DND-41 (cell line): Measurements from ENCODE around the gene JOSD2.

Source experiments
- ATAC-seq: fragments of 200-7000 bp; cut with Tn5 transposase; 3 replicates; pipeline ENCODE4 v1.9.1; 2021; ENCODE audit warnings: low read depth; ENCODE audit not compliant: insufficient read depth
- DNase-seq: peaks from one replicate; pipeline ENCODE4 v3.0.0-alpha.2; 2020
- H2AFZ ChIP-seq: 2 replicates; pipeline ENCODE4 v1.6.0; 2012; ENCODE audit warnings: low read depth, low read length
- H3K27ac ChIP-seq: 2 replicates; pipeline ENCODE4 v1.5.1; 2012; ENCODE audit warnings: low read length, inconsistent platforms
- H3K27me3 ChIP-seq: fragments of 200-600 bp; sonication (generic); 2 replicates; pipeline ENCODE4 v1.6.0; 2012; ENCODE audit warnings: low read length, mild to moderate bottlenecking, inconsistent platforms; ENCODE audit not compliant: insufficient read depth, poor library complexity
- H3K36me3 ChIP-seq: 2 replicates; pipeline ENCODE4 v1.5.1; 2012; ENCODE audit warnings: low read length, inconsistent platforms; ENCODE audit not compliant: insufficient read depth
- H3K4me1 ChIP-seq: 2 replicates; pipeline ENCODE4 v1.5.1; 2012; ENCODE audit warnings: mild to moderate bottlenecking, low read length; ENCODE audit not compliant: insufficient read depth
- H3K4me2 ChIP-seq: 2 replicates; pipeline ENCODE4 v1.6.0; 2012; ENCODE audit warnings: mild to moderate bottlenecking, moderate library complexity, low read length, inconsistent platforms; ENCODE audit not compliant: insufficient read depth
- H3K4me3 ChIP-seq, 2 experiments: fragments of 200-600 bp in 1 of 2; shearing (Covaris generic) in 1 of 2; 2 replicates each; pipeline ENCODE4 v1.5.1; 2012 to 2016; ENCODE audit warnings: inconsistent platforms in 2 of 2, low read length in 2 of 2, mild to moderate bottlenecking in 2 of 2, low read depth in 1 of 2, moderate library complexity in 1 of 2
- H3K79me2 ChIP-seq: 2 replicates; pipeline ENCODE4 v1.6.0; 2012; ENCODE audit warnings: low read length, inconsistent platforms; ENCODE audit not compliant: insufficient read depth
- H3K9ac ChIP-seq: 2 replicates; pipeline ENCODE4 v1.6.0; 2012; ENCODE audit warnings: low read depth, mild to moderate bottlenecking, inconsistent platforms, low read length, moderate library complexity
- H3K9me3 ChIP-seq: 2 replicates; pipeline ENCODE4 v1.5.1; 2012; ENCODE audit warnings: low read length, moderate library complexity, mild to moderate bottlenecking, inconsistent platforms; ENCODE audit not compliant: insufficient read depth, severe bottlenecking
- H4K20me1 ChIP-seq: 2 replicates; pipeline ENCODE4 v1.6.0; 2012; ENCODE audit warnings: low read length; ENCODE audit not compliant: insufficient read depth
- EZH2 ChIP-seq: IDR thresholded peaks from 3 replicates; pipeline ENCODE4 v1.6.1; 2012; ENCODE audit warnings: borderline replicate concordance, low read depth, mild to moderate bottlenecking, moderate library complexity, low read length, inconsistent platforms; ENCODE audit not compliant: severe bottlenecking
- TF ChIP-seq, protein P1 (sequence below): IDR thresholded peaks from 2 replicates; pipeline ENCODE4 v1.5.1; 2012; ENCODE audit warnings: borderline replicate concordance, low read length, moderate library complexity, mild to moderate bottlenecking; ENCODE audit not compliant: poor library complexity, severe bottlenecking; ENCODE audit errors: extremely low read depth

Gene JOSD2

DNA sequence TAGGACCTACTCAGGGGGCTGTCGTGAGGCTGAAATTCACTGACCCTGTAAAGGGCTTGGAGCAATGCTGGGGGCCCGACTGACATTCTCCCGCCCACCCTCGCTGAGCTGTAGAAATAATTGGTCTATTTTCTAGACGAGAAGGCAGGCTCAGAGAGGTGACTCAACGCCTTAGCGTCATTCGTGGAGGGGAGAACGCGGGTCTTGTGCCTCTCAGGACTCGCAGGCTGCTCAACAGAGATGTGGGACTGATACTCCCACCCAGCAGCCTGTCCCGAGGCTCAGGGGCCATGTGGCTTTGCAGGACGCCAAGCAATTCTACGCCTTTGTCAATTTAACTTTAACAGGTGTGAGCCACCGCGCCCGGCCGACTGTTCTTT, 26.3 kb upstream of the JOSD2 start:
- H2AFZ ChIP-seq = no peak overlapping the region
- no peak for TF ChIP-seq EZH2
- TF ChIP-seq, protein P1, sequence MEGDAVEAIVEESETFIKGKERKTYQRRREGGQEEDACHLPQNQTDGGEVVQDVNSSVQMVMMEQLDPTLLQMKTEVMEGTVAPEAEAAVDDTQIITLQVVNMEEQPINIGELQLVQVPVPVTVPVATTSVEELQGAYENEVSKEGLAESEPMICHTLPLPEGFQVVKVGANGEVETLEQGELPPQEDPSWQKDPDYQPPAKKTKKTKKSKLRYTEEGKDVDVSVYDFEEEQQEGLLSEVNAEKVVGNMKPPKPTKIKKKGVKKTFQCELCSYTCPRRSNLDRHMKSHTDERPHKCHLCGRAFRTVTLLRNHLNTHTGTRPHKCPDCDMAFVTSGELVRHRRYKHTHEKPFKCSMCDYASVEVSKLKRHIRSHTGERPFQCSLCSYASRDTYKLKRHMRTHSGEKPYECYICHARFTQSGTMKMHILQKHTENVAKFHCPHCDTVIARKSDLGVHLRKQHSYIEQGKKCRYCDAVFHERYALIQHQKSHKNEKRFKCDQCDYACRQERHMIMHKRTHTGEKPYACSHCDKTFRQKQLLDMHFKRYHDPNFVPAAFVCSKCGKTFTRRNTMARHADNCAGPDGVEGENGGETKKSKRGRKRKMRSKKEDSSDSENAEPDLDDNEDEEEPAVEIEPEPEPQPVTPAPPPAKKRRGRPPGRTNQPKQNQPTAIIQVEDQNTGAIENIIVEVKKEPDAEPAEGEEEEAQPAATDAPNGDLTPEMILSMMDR = no peak
- H3K79me2 ChIP-seq = no peaks in the 10 kb centered on the region
- H3K27me3 ChIP-seq = no peaks in the 10 kb centered on the region
- ATAC-seq (no peak), DNase-seq (no peak)
- H3K9me3 ChIP-seq = peaks cover 9% of the 10 kb centered on the region
- H3K36me3 ChIP-seq = no peaks in the 10 kb centered on the region
- H3K27ac ChIP-seq = no peak overlapping the region
- no peak overlapping the region for H3K4me3 ChIP-seq
- no peak overlapping the region for H3K9ac ChIP-seq
- no peak overlapping the region for H3K4me2 ChIP-seq
- H3K4me1 ChIP-seq = no peaks in the 10 kb centered on the region
- no peaks in the 10 kb centered on the region for H4K20me1 ChIP-seq

DNA sequence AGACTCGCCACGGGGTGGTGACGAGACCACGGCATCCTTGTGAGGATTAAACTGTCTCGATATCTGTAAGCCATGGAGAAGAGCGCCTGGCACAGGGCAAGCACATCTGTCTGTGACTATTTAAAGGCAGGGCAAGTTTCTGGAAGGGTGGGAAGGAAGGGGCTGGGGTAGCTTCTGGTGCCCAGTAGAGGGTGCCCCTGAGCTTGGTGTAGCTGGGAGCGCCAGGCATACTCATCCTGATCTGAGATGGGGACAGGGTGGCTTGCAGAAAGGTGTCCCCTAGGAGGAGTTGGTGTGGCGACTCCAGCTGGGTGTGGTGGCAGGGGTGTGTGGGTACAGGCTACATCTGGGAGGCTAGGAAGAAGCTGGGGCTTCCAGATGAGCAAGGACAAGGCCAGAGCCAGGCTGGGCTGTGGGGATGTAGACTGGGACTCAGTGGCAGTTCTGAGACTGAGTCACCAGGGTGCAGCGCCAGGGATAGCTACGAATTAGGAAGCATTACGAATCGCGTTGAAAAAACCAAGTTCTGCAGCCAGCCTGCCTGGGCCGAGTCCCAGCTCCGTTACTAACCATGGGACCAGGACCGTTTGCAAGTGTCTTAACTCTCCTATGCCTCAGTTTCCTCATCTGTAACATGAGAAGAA, 25.8 kb upstream of the JOSD2 start:
- no peak overlapping the region for H3K9ac ChIP-seq
- H3K79me2 ChIP-seq = no peaks in the 10 kb centered on the region
- H3K4me1 ChIP-seq = no peaks in the 10 kb centered on the region
- H4K20me1 ChIP-seq = no peaks in the 10 kb centered on the region
- no peaks in the 10 kb centered on the region for H3K27me3 ChIP-seq
- H3K36me3 ChIP-seq = no peaks in the 10 kb centered on the region
- no peak overlapping the region for H3K4me2 ChIP-seq
- H2AFZ ChIP-seq = no peak overlapping the region
- DNase-seq (no peak), ATAC-seq (no peak)
- H3K27ac ChIP-seq = no peak overlapping the region
- peaks cover 10% of the 10 kb centered on the region for H3K9me3 ChIP-seq
- TF ChIP-seq, protein P1 = peak; percentile 10
- no peak for TF ChIP-seq EZH2
- no peak overlapping the region for H3K4me3 ChIP-seq

DNA sequence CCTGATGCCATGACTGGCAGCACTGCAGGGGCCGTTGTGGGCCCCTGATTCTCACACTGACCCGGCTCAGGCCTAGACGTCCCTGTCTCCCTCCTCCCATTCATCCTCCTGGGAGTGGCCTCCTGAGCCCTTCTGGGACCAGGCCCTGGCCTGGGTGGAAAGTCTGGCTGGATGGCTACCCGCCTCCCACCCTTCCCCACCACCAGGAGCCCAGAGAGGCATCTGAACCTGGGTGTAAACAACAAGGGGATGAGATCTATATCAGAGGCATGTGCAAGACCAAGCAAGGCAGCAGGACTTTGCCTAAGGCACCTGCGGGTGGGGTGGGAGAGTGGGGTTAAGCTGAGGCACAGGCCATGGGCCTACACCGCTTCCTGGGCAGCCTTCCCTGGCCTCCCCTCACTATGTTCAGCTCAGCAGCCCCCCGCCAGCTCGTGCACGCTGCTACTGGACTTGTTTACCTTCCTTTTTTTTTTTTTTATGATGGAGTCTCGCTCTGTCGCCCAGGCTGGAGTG, 24.7 kb upstream of the JOSD2 start:
- Histone ChIP-seq H3K27me3 (no peaks in the 10 kb centered on the region), H4K20me1 (no peaks in the 10 kb centered on the region), H2AFZ (no peak overlapping the region), H3K36me3 (no peaks in the 10 kb centered on the region), H3K27ac (no peak overlapping the region), H3K9ac (no peak overlapping the region), H3K79me2 (no peaks in the 10 kb centered on the region), H3K4me1 (no peaks in the 10 kb centered on the region), H3K4me3 (no peak overlapping the region), H3K4me2 (no peak overlapping the region), H3K9me3 (peaks cover 10% of the 10 kb centered on the region)
- TF ChIP-seq, protein P1 = no peak
- no peak for TF ChIP-seq EZH2
- no peak for DNase-seq
- ATAC-seq = no peak

DNA sequence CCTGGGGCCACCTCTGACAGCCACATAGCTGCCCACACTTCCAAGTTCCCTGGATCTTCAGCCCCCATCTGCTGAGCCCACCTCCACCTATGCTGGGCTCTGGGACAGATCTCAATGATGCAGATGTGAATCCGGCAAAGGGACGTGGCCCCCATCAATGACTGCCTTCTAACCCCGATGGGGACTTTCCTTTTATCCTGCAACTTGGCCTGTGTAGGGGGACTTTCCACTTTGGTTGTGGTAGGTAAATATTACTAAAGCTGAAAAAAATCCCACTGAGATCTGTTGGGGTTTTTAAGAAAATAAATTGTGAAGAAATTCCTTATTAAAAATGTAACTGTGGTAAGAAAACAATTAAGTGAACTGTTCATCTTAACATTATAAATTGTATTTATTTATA, 23.5 kb upstream of the JOSD2 start:
- Histone ChIP-seq H4K20me1 (no peaks in the 10 kb centered on the region), H3K4me1 (no peaks in the 10 kb centered on the region), H3K4me3 (no peak overlapping the region), H3K9ac (no peak overlapping the region), H3K4me2 (no peak overlapping the region), H3K9me3 (peaks cover 10% of the 10 kb centered on the region), H3K79me2 (no peaks in the 10 kb centered on the region), H3K27me3 (no peaks in the 10 kb centered on the region), H3K36me3 (no peaks in the 10 kb centered on the region), H3K27ac (no peak overlapping the region), H2AFZ (no peak overlapping the region)
- TF ChIP-seq, protein P1 = no peak
- no peak for TF ChIP-seq EZH2
- ATAC-seq (no peak), DNase-seq (no peak)
